HepG2 (cell line): ENCODE results near the gene AP2S1. TPM values are rescaled to one million over a fixed set of nuclear protein-coding genes. Genes with fewer than 3 reads are reported as not detected.

Source experiments
- FOXP4 ChIP-seq: sonication (generic); formaldehyde crosslinking; IDR thresholded peaks from 2 replicates; pipeline ENCODE4 v1.4.0; 2020; ENCODE audit warnings: missing genetic modification reagents
- HES4 ChIP-seq: sonication (generic); formaldehyde crosslinking; IDR thresholded peaks from 2 replicates; pipeline ENCODE4 v1.9.0; 2021; ENCODE audit warnings: mild to moderate bottlenecking, missing genetic modification reagents, borderline replicate concordance
- KIAA2018 ChIP-seq: sonication (generic); formaldehyde crosslinking; IDR thresholded peaks from 2 replicates; pipeline ENCODE4 v1.5.0; 2020; ENCODE audit warnings: mild to moderate bottlenecking, missing genetic modification reagents, borderline replicate concordance
- NPAS2 ChIP-seq: sonication (generic); formaldehyde crosslinking; IDR thresholded peaks from 2 replicates; pipeline ENCODE4 v1.8.0; 2022; ENCODE audit warnings: mild to moderate bottlenecking, missing genetic modification reagents, borderline replicate concordance
- NR3C1 ChIP-seq: sonication (generic); formaldehyde crosslinking; IDR thresholded peaks from 2 replicates; pipeline ENCODE4 v1.4.0; 2020; ENCODE audit warnings: missing genetic modification reagents
- PITX1 ChIP-seq: sonication (generic); formaldehyde crosslinking; IDR thresholded peaks from 2 replicates; pipeline ENCODE4 v1.5.1; 2020; ENCODE audit warnings: mild to moderate bottlenecking, missing genetic modification reagents
- RFXANK ChIP-seq: IDR thresholded peaks from 2 replicates; pipeline ENCODE4 v1.6.1; 2016
- RORA ChIP-seq: sonication (generic); formaldehyde crosslinking; IDR thresholded peaks from 2 replicates; pipeline ENCODE4 v1.5.0; 2020; ENCODE audit warnings: mild to moderate bottlenecking, missing genetic modification reagents, moderate library complexity
- SIX4 ChIP-seq: sonication (generic); formaldehyde crosslinking; IDR thresholded peaks from 2 replicates; pipeline ENCODE4 v1.4.0; 2020; ENCODE audit warnings: missing genetic modification reagents
- SNAPC2 ChIP-seq: sonication (generic); formaldehyde crosslinking; IDR thresholded peaks from 2 replicates; pipeline ENCODE4 v1.8.1; 2022; ENCODE audit warnings: mild to moderate bottlenecking, missing genetic modification reagents
- SRSF9 ChIP-seq: fragments of 200-400 bp; formaldehyde crosslinking; IDR thresholded peaks from 2 replicates; pipeline ENCODE4 v1.6.1; 2018; ENCODE audit warnings: borderline replicate concordance, mild to moderate bottlenecking, low read depth, low read length; ENCODE audit not compliant: insufficient read depth, poor library complexity, severe bottlenecking
- TBP ChIP-seq: sonication (generic); formaldehyde crosslinking; IDR thresholded peaks from 2 replicates; pipeline ENCODE4 v1.5.0; 2020; ENCODE audit warnings: missing genetic modification reagents
- TEAD3 ChIP-seq: optimal IDR thresholded peaks from 2 replicates; pipeline ENCODE3; 2016; ENCODE audit warnings: borderline replicate concordance
- TOPORS ChIP-seq: sonication (generic); formaldehyde crosslinking; IDR thresholded peaks from 2 replicates; pipeline ENCODE4 v1.8.0; 2023; ENCODE audit warnings: mild to moderate bottlenecking, missing genetic modification reagents
- ZNF224 ChIP-seq: sonication (generic); formaldehyde crosslinking; IDR thresholded peaks from 2 replicates; pipeline ENCODE4 v1.5.0; 2020; ENCODE audit warnings: mild to moderate bottlenecking, missing genetic modification reagents
- ZNF235 ChIP-seq: sonication (generic); formaldehyde crosslinking; IDR thresholded peaks from 2 replicates; pipeline ENCODE4 v1.8.1; 2023; ENCODE audit warnings: mild to moderate bottlenecking, missing genetic modification reagents, borderline replicate concordance
- ZNF691 ChIP-seq: sonication (generic); formaldehyde crosslinking; IDR thresholded peaks from 2 replicates; pipeline ENCODE4 v1.4.0; 2020; ENCODE audit warnings: missing genetic modification reagents, low read depth, mild to moderate bottlenecking, borderline replicate concordance
- ZNF773 ChIP-seq: sonication (generic); formaldehyde crosslinking; IDR thresholded peaks from 2 replicates; pipeline ENCODE4 v1.4.0; 2020; ENCODE audit warnings: missing genetic modification reagents, borderline replicate concordance
- polyA plus RNA-seq, 8 experiments: library from polyadenylated mRNA; depleted of rRNA in 3 of 8; stranded (reverse) in 7 of 8; unstranded in 1 of 8; fragments of >200 nt; fragmentation: Illumina TruSeq in 4 of 8; extraction: Trizol in 4 of 8; gene quantifications; 2 replicates each; pipeline versions ENCODE4 v1.2.1 to v1.2.3, GENCODE V29; 2011 to 2016; ENCODE audit warnings: low read depth in 4 of 8, missing spikeins in 1 of 8, mixed read lengths in 1 of 8; ENCODE audit not compliant: insufficient read depth in 1 of 8
- total RNA-seq, 5 experiments: library from RNA; depleted of rRNA; stranded (reverse); fragments of >200 nt; fragmentation: Illumina TruSeq; extraction: Trizol; gene quantifications; 2 replicates each; pipeline ENCODE4 v1.2.3, GENCODE V29; 2016; ENCODE audit warnings: low read depth in 1 of 5

The AP2S1 gene
- total and polyA plus RNA-seq, 2 of the 13 experiments (the other 11 are each of a cell fraction or from before 2014, with no cell fraction given), result 45.2 to 86.1 TPM

GRCh38 chr19:46788262-46788967 is 62.2 kb downstream of the AP2S1 start, which contains the start of gene SLC1A5 (continued):
- TF ChIP-seq ZNF691 (CRISPR knock-in tag) (no peak; the same call in 1 of the 2 replicates), ZNF224 (no peak; the same call in 1 of the 2 replicates), KIAA2018 (CRISPR knock-in tag) (0 out of 2 replicates have a peak, but pooled peaks have one; percentile 49), TOPORS (CRISPR knock-in tag) (no peak), SNAPC2 (CRISPR knock-in tag) (no peak), RORA (CRISPR knock-in tag) (no peak), HES4 (peak; percentile 68; the same call in 1 of the 2 replicates), ZNF773 (no peak), ZNF235 (CRISPR knock-in tag) (no peak), TBP (CRISPR knock-in tag) (no peak), SRSF9 (no peak), FOXP4 (CRISPR knock-in tag) (no peak), SIX4 (peak; percentile 73), RFXANK (no peak), NR3C1 (no peak), PITX1 (peak; percentile 38; the same call in 1 of the 2 replicates), NPAS2 (CRISPR knock-in tag) (no peak), TEAD3 (peak; percentile 57)
